GM13977 (cell line): ENCODE results near the gene OR2AG1.

Source experiments
- DNase-seq: peaks from one replicate; pipeline ENCODE4 v3.0.0; 2012; ENCODE audit warnings: low spot score
- in situ Hi-C: fragments of 300-500 bp; cut with MboI; formaldehyde crosslinking; loops from one replicate; pipeline ENCODE4 v1.12.0; 2022; ENCODE audit warnings: low sequenced_read_pairs, low pct_unique_long_range_greater_than_20kb, mixed read lengths, inconsistent platforms; ENCODE audit not compliant: unreplicated experiment
- TF ChIP-seq, protein P1 (sequence below): IDR thresholded peaks from 2 replicates; pipeline ENCODE4 v1.5.1; 2012; ENCODE audit warnings: mild to moderate bottlenecking, control low read depth; ENCODE audit not compliant: insufficient read depth; ENCODE audit errors: extremely low read depth, missing control alignments

OR2AG1 gene

GRCh38 chr11:6747097-6747668, 35.6 kb upstream of the OR2AG1 start:
- in situ Hi-C loops = no loop called here
- TF ChIP-seq, protein P1, sequence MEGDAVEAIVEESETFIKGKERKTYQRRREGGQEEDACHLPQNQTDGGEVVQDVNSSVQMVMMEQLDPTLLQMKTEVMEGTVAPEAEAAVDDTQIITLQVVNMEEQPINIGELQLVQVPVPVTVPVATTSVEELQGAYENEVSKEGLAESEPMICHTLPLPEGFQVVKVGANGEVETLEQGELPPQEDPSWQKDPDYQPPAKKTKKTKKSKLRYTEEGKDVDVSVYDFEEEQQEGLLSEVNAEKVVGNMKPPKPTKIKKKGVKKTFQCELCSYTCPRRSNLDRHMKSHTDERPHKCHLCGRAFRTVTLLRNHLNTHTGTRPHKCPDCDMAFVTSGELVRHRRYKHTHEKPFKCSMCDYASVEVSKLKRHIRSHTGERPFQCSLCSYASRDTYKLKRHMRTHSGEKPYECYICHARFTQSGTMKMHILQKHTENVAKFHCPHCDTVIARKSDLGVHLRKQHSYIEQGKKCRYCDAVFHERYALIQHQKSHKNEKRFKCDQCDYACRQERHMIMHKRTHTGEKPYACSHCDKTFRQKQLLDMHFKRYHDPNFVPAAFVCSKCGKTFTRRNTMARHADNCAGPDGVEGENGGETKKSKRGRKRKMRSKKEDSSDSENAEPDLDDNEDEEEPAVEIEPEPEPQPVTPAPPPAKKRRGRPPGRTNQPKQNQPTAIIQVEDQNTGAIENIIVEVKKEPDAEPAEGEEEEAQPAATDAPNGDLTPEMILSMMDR = no peak
- peak; percentile 7 for DNase-seq

DNA sequence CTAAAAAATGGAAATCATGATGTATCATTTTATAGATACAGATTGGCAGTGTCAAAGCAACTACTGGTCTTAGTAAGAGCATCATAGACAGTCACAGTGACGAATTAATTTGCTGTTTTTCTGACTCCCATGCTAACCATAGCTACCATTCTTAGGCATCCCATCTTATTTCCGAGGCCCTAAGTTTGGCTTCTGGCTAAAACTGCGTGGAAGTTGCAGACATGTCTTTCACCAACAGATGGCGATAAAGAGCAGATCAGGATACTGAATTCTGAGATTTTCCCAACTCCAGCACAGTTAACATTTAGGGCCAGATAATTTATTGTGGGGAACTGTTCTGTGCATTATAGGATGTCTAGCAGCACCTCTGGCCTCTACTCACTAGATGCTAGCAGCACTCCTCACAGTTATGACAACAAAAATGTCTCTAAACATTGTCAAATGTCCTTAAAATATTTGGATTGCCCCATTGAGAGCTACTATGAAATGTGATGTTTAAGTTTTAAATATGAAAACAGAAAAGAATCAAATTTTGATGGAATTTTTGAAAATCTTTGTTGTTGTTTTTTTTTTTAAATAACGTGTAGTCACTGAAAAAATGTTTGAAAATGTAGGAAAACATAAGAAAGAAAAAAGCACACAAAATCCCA, 27.4 kb upstream of the OR2AG1 start:
- TF ChIP-seq, protein P1 = peak; percentile 81
- DNase-seq = peak; percentile 27
- in situ Hi-C loops = no loop called here

- DNase-seq = no peak
- in situ Hi-C loops = no loop called here
- TF ChIP-seq, protein P1 = no peak
Measured at GRCh38 chr11:6755953-6756347, 26.9 kb upstream of the OR2AG1 start.

DNA sequence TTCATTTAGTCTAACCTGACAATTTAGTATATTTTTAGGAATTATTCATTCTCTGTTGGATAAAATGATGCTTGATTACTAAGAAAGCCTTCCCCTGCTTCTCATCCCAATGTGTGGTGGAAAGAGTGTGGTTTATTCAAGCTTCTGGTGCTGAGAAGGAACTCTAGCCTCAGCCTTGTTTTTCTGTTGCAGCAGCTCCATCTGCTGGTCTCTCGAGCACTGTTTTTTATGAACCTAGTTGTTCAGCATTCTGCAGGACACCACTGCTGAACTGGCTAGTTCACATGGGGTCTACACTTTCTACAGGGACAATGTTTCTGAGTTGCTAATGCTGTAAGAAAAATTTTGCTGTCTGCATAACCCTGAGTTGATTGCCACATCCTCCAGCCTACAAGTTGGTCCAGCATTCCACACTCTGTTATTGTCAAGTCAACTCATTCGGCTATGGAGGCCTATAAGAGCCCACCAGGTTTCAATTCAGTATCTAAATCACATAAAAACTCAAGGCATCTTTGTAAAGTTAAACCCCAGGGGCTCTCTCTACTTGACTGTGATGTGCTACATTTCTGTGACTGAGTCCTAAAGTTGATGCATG, 25.4 kb upstream of the OR2AG1 start:
- in situ Hi-C loops = no loop called here
- DNase-seq = peak; percentile 39
- TF ChIP-seq, protein P1 = peak; percentile 80

GRCh38 chr11:6771926-6772893, 10.6 kb upstream of the OR2AG1 start, which contains the start of gene OR2AG2:
OR2AG2 (minus strand) TSS chr11:6771976; CDS start chr11:6768957, 3,019 bp downstream.
- in situ Hi-C loops = no loop called here
- peak; percentile 33 for DNase-seq
- TF ChIP-seq, protein P1 = no peak

GRCh38 chr11:6778518-6778917, 4.3 kb upstream of the OR2AG1 start:
- in situ Hi-C loops = no loop called here
- TF ChIP-seq, protein P1 = no peak
- DNase-seq = no peak
